HEK293 (cell line): ENCODE measurements around the gene SPRR5.

ENCODE experiments used
- CTCF ChIA-PET: fragments of 350-600 bp; formaldehyde crosslinking; extraction: SDS; loops from one replicate; lab custom pipeline; 2021; ENCODE audit warnings: antibody characterized with exemption; lab: Yijun Ruan, JAX
- POLR2A ChIA-PET: fragments of 300-600 bp; formaldehyde crosslinking; extraction: SDS; loops from one replicate; lab custom pipeline; 2020; ENCODE audit warnings: antibody characterized with exemption, inconsistent platforms; lab: Yijun Ruan, JAX
- H3K27ac ChIP-seq: fragments of 200-500 bp; sonication (Bioruptor generic); 2 replicates; pipeline ENCODE4 v1.5.1; 2014; ENCODE audit warnings: low read depth, low read length, control low read depth, inconsistent platforms; ENCODE audit errors: extremely low read depth
- H3K36me3 ChIP-seq, 2 experiments: fragments of 200-500 bp in 1 of 2; sonication (Bioruptor generic) in 1 of 2; 1 replicate in 1 of 2; 2 replicates in 1 of 2; pipeline ENCODE4 v1.5.1; 2014 to 2017; ENCODE audit warnings: inconsistent platforms in 2 of 2, low read length in 2 of 2; ENCODE audit not compliant: control insufficient read depth in 2 of 2, insufficient read depth in 1 of 2
- H3K4me1 ChIP-seq: fragments of 200-500 bp; sonication (Bioruptor generic); 2 replicates; pipeline ENCODE4 v1.5.1; 2014; ENCODE audit warnings: mild to moderate bottlenecking, low read length, inconsistent platforms; ENCODE audit not compliant: control insufficient read depth, insufficient read depth
- H3K4me3 ChIP-seq: 2 replicates; pipeline ENCODE4 v1.5.1; 2011; ENCODE audit warnings: low read depth, mild to moderate bottlenecking, control low read depth, low read length, moderate library complexity
- H3K9me3 ChIP-seq: fragments of 200-500 bp; sonication (Bioruptor generic); 2 replicates; pipeline ENCODE4 v1.5.1; 2014; ENCODE audit warnings: low read depth, low read length, inconsistent platforms; ENCODE audit not compliant: control insufficient read depth, insufficient read depth
- GLI2 ChIP-seq: fragments of 450-650 bp; formaldehyde crosslinking; IDR thresholded peaks from 2 replicates; pipeline ENCODE4; 2017; ENCODE audit warnings: missing biosample characterization, missing genetic modification characterization, low read depth, borderline replicate concordance
- GLI4 ChIP-seq: fragments of 450-650 bp; formaldehyde crosslinking; IDR thresholded peaks from 2 replicates; pipeline ENCODE4 v1.5.1; 2016; ENCODE audit warnings: missing biosample characterization, missing genetic modification characterization
- HOXA7 ChIP-seq: sonication (generic); formaldehyde crosslinking; IDR thresholded peaks from 2 replicates; pipeline ENCODE4 v1.8.1; 2022; ENCODE audit warnings: missing genetic modification reagents, borderline replicate concordance
- OSR2 ChIP-seq: fragments of 450-650 bp; formaldehyde crosslinking; IDR thresholded peaks from 2 replicates; pipeline ENCODE4 v1.5.1; 2016; ENCODE audit warnings: missing biosample characterization, missing genetic modification characterization
- ZFP3 ChIP-seq: fragments of 450-650 bp; formaldehyde crosslinking; IDR thresholded peaks from 2 replicates; pipeline ENCODE4 v1.5.1; 2016; ENCODE audit warnings: low read depth, missing biosample characterization, missing genetic modification characterization
- ZNF146 ChIP-seq: fragments of 450-650 bp; formaldehyde crosslinking; IDR thresholded peaks from 2 replicates; pipeline ENCODE4 v1.5.1; 2016; ENCODE audit warnings: missing biosample characterization, missing genetic modification characterization
- ZNF169 ChIP-seq: fragments of 450-650 bp; formaldehyde crosslinking; IDR thresholded peaks from 2 replicates; pipeline ENCODE4 v1.5.1; 2016; ENCODE audit warnings: missing biosample characterization, missing genetic modification characterization
- ZNF221 ChIP-seq: fragments of 450-650 bp; formaldehyde crosslinking; IDR thresholded peaks from 2 replicates; pipeline ENCODE4 v1.5.1; 2017; ENCODE audit warnings: missing biosample characterization, missing genetic modification characterization, borderline replicate concordance
- ZNF24 ChIP-seq: fragments of 450-650 bp; formaldehyde crosslinking; IDR thresholded peaks from 2 replicates; pipeline ENCODE4 v1.5.1; 2016; ENCODE audit warnings: missing biosample characterization, missing genetic modification characterization
- ZNF266 ChIP-seq: fragments of 450-650 bp; formaldehyde crosslinking; IDR thresholded peaks from 2 replicates; pipeline ENCODE4 v1.5.1; 2016; ENCODE audit warnings: missing biosample characterization, missing genetic modification characterization, low read depth
- ZNF48 ChIP-seq: fragments of 450-650 bp; formaldehyde crosslinking; IDR thresholded peaks from 2 replicates; pipeline ENCODE4 v1.5.1; 2016; ENCODE audit warnings: missing biosample characterization, missing genetic modification characterization
- ZNF544 ChIP-seq: fragments of 450-650 bp; formaldehyde crosslinking; IDR thresholded peaks from 2 replicates; pipeline ENCODE4 v1.5.0; 2017; ENCODE audit warnings: missing biosample characterization, missing genetic modification characterization
- ZNF610 ChIP-seq: fragments of 450-650 bp; formaldehyde crosslinking; IDR thresholded peaks from 2 replicates; pipeline ENCODE4 v1.5.1; 2016; ENCODE audit warnings: missing biosample characterization, missing genetic modification characterization, borderline replicate concordance
- ZNF623 ChIP-seq: fragments of 450-650 bp; formaldehyde crosslinking; IDR thresholded peaks from 2 replicates; pipeline ENCODE4 v1.5.1; 2016; ENCODE audit warnings: missing biosample characterization, missing genetic modification characterization
- ZNF664 ChIP-seq: fragments of 450-650 bp; formaldehyde crosslinking; IDR thresholded peaks from 2 replicates; pipeline ENCODE4 v1.5.1; 2016; ENCODE audit warnings: missing biosample characterization, missing genetic modification characterization
- ZNF792 ChIP-seq: fragments of 450-650 bp; formaldehyde crosslinking; IDR thresholded peaks from 2 replicates; pipeline ENCODE4 v1.5.1; 2016; ENCODE audit warnings: missing biosample characterization, missing genetic modification characterization
- TF ChIP-seq, protein P1 (sequence below): fragments of 450-650 bp; formaldehyde crosslinking; IDR thresholded peaks from 2 replicates; pipeline ENCODE4 v1.5.1; 2016; ENCODE audit warnings: missing biosample characterization, missing genetic modification characterization

The SPRR5 gene

GRCh38 chr1:152959273-152959672 is 12.3 kb downstream of the SPRR5 start (continued):
- no peak for TF ChIP-seq ZNF24
- no peak for TF ChIP-seq ZNF623 (tag by site-specific recombination)
- no peak for TF ChIP-seq ZNF48 (tag by site-specific recombination)
- TF ChIP-seq ZNF792 (tag by site-specific recombination) = no peak
- TF ChIP-seq HOXA7 (CRISPR knock-in tag) = no peak
- TF ChIP-seq ZNF610 (tag by site-specific recombination) = no peak
- TF ChIP-seq ZNF266 (tag by site-specific recombination) = no peak
- TF ChIP-seq ZNF221 (tag by site-specific recombination) = no peak
- TF ChIP-seq GLI2 (tag by site-specific recombination) = no peak
- no peak for TF ChIP-seq OSR2 (tag by site-specific recombination)
- TF ChIP-seq ZNF664 (tag by site-specific recombination) = no peak

DNA sequence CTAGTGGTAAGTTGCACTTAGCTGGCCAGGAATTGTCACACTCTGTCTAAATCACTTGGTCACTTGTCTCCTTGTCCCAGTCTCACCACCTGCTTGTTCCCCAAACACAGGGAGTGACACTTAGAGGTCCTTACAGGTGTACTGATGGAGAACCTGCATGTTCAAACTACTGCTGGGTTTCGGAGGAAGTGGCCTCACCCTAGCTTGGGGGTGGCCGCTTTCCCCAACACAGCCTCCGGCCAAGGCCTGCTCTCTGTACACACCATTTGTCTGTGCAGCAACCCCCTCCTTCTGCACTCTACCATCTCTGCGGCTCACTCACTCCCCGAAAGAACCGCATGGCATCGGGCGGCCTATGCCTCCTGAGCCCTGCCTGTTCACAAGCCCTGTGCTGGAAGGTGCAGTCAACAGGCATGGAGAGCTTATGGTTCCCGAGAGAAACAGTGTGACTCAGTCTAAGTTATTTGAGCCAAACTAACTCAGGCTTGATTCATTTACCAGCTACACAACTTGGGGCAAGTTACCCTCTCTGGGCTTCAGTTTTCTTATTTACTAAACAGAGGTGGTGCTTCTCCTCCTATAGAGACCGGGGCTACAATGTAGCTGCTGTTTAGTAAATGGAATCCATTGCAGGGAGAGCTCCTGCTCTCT is 12.9 kb downstream of the SPRR5 start:
- H3K27ac ChIP-seq = no peak overlapping the region
- H3K9me3 ChIP-seq = no peaks in the 10 kb centered on the region
- ChIA-PET POLR2A (no interaction called here), CTCF (interaction anchor here (0.9 kb wide), 1 partner anchor 233 kb away, joined by 4 read pairs; no protein-coding TSS in a partner anchor)
- no peak overlapping the region for H3K4me3 ChIP-seq
- no peaks in the 10 kb centered on the region for H3K36me3 ChIP-seq
- H3K4me1 ChIP-seq = no peaks in the 10 kb centered on the region
- TF ChIP-seq ZNF544 (tag by site-specific recombination) = no peak
- no peak for TF ChIP-seq ZNF169 (tag by site-specific recombination)
- no peak for TF ChIP-seq GLI2 (tag by site-specific recombination)
- no peak for TF ChIP-seq ZFP3 (tag by site-specific recombination)
- TF ChIP-seq, protein P1, sequence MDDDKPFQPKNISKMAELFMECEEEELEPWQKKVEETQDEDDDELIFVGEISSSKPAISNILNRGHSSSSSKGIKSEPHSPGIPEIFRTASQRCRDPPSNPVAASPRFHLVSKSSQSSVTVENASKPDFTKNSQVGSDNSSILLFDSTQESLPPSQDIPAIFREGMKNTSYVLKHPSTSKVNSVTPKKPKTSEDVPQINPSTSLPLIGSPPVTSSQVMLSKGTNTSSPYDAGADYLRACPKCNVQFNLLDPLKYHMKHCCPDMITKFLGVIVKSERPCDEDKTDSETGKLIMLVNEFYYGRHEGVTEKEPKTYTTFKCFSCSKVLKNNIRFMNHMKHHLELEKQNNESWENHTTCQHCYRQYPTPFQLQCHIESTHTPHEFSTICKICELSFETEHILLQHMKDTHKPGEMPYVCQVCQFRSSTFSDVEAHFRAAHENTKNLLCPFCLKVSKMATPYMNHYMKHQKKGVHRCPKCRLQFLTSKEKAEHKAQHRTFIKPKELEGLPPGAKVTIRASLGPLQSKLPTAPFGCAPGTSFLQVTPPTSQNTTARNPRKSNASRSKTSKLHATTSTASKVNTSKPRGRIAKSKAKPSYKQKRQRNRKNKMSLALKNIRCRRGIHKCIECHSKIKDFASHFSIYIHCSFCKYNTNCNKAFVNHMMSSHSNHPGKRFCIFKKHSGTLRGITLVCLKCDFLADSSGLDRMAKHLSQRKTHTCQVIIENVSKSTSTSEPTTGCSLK (tag by site-specific recombination) = no peak

- Histone ChIP-seq H3K4me1 (no peaks in the 10 kb centered on the region), H3K4me3 (no peak overlapping the region), H3K27ac (no peak overlapping the region), H3K9me3 (no peaks in the 10 kb centered on the region), H3K36me3 (no peaks in the 10 kb centered on the region)
- ChIA-PET POLR2A (no interaction called here), CTCF (interaction anchor here (0.9 to 1.0 kb wide), 2 partner anchors 210 to 232 kb away, joined by 3 to 4 read pairs; no protein-coding TSS in a partner anchor)
- TF ChIP-seq GLI4 (tag by site-specific recombination) = no peak
Observed at GRCh38 chr1:152960452-152961044, 13.5 kb downstream of the SPRR5 start.

- Histone ChIP-seq H3K4me3 (no peak overlapping the region), H3K27ac (no peak overlapping the region), H3K36me3 (no peaks in the 10 kb centered on the region), H3K4me1 (no peaks in the 10 kb centered on the region)
- TF ChIP-seq ZNF146 = no peak
- TF ChIP-seq, all 188 proteins: peak for 0
- ChIA-PET POLR2A (no interaction called here), CTCF (interaction anchor here (1.0 kb wide), 1 partner anchor 209 kb away, joined by 3 read pairs; no protein-coding TSS in a partner anchor)
- H3K9me3 ChIP-seq = no peaks in the 10 kb centered on the region
Observed at GRCh38 chr1:152961226-152961891, 14.4 kb downstream of the SPRR5 start.
